ENCODE results near the gene PAGR1. TPM values are rescaled to one million over a fixed set of nuclear protein-coding genes. Genes with fewer than 3 reads are reported as not detected.

The PAGR1 gene
- total and polyA plus RNA-seq, 2 of the 13 experiments (the other 11 are each of a cell fraction or from before 2014, with no cell fraction given) = 9.8 to 66.4 TPM

- 61% methylated on average over 5 of the region's 5 CpGs for WGBS (ENCODE audit: low lambda C conversion rate)
- no TSS peak for BruUV-seq (replicated peaks)
- CTCF ChIA-PET (ENCODE audit: low intra/inter-chr PET ratio, low total read pairs) = no interaction called here
Observed at GRCh38 chr16:29854520-29855100, 38.7 kb downstream of the PAGR1 start.

More at GRCh38 chr16:29854520-29855100, 38.7 kb downstream of the PAGR1 start:
- no peaks in the 10 kb centered on the region for H4K20me1 ChIP-seq (ENCODE audit: insufficient read depth, low read length)
- H3K4me3 ChIP-seq (replicated peaks in 1 of 3; ENCODE audit: insufficient read depth in 1 of 3, low read depth in 2 of 3, low read length in 3 of 3) = no peak overlapping the region
- H3K27ac ChIP-seq (ENCODE audit: extremely low read length, insufficient read depth, low read length) = no peak overlapping the region
- peaks cover 0 to 4% of the 10 kb centered on the region in 2 experiments; a peak in 2 of 5 replicates for H3K36me3 ChIP-seq (replicated peaks in 1 of 2; ENCODE audit: control insufficient read depth in 1 of 2, insufficient read depth in 2 of 2, low read length in 2 of 2)
- in situ Hi-C loops (cut with HindIII; ENCODE audit: extremely low pct_ligation_motif_present, low pct_unique_long_range_greater_than_20kb) = no loop called here
- H3K79me2 ChIP-seq (ENCODE audit: insufficient read depth, low read length) = no peaks in the 10 kb centered on the region
- ATAC-seq (peak; percentile 54), FAIRE-seq (no peak), DNase-seq (ENCODE audit: low spot score) (no peak)
- no peak for TF ChIP-seq ZNF276 (CRISPR knock-in tag; IDR thresholded peaks at IDR 0.05; ENCODE audit: low read depth)
- TF ChIP-seq ESRRA (CRISPR knock-in tag; IDR thresholded peaks at IDR 0.05; ENCODE audit: low read depth) = no peak
- TF ChIP-seq TSC22D2 (CRISPR knock-in tag; IDR thresholded peaks at IDR 0.05; ENCODE audit: borderline replicate concordance) = no peak
- TF ChIP-seq ZNF720 (CRISPR knock-in tag; IDR thresholded peaks at IDR 0.05) = no peak
- no peak for TF ChIP-seq PCBP2 (optimal IDR thresholded peaks at IDR 0.05; ENCODE audit: low read depth, low read length, poor library complexity, severe bottlenecking)
- TF ChIP-seq TBX3 (IDR thresholded peaks at IDR 0.05; ENCODE audit: borderline replicate concordance) = no peak
- TF ChIP-seq ZNF207 (IDR thresholded peaks at IDR 0.05; ENCODE audit: borderline replicate concordance) = no peak
- no peak for TF ChIP-seq ZNF687 (CRISPR knock-in tag; IDR thresholded peaks at IDR 0.05)
- TF ChIP-seq RXRB (CRISPR knock-in tag; IDR thresholded peaks at IDR 0.05; ENCODE audit: borderline replicate concordance) = no peak
- no peak for TF ChIP-seq EP300 (IDR thresholded peaks at IDR 0.05; ENCODE audit: low read depth in 2 of 2, low read length in 2 of 2)
- no peak for TF ChIP-seq EP300 (CRISPR knock-in tag; IDR thresholded peaks at IDR 0.05; ENCODE audit: borderline replicate concordance)
- no peak for TF ChIP-seq KAT2B (IDR thresholded peaks at IDR 0.05; ENCODE audit: borderline replicate concordance, low read depth, low read length)
- TF ChIP-seq HNRNPUL1 (IDR thresholded peaks at IDR 0.05; ENCODE audit: low read depth, low read length) = no peak
- TF ChIP-seq MXD1 (CRISPR knock-in tag; IDR thresholded peaks at IDR 0.05) = no peak
- no peaks in the 10 kb centered on the region for H3K27me3 ChIP-seq (ENCODE audit: control insufficient read depth in 1 of 2, insufficient read depth in 2 of 2, low read length in 2 of 2)
- H3K9me3 ChIP-seq (ENCODE audit: low read length) = no peaks in the 10 kb centered on the region
- H3K4me1 ChIP-seq (ENCODE audit: insufficient read depth, low read length) = no peaks in the 10 kb centered on the region
- POLR2A ChIA-PET = interaction anchor here (0.7 to 2.3 kb wide), 5 partner anchors 9 to 45 kb away, joined by 3 to 5 read pairs (median 3); partner anchors contain the start of genes ASPHD1, CDIPT, PAGR1 and SEZ6L2
- H3K9ac ChIP-seq (ENCODE audit: insufficient read depth, low read depth, low read length) = no peak overlapping the region
- intact Hi-C loops (cut with micrococcal nuclease; ENCODE audit: unreplicated experiment) = no loop called here
- no peak overlapping the region for H2AFZ ChIP-seq (ENCODE audit: low read length)
- H3K4me2 ChIP-seq (ENCODE audit: low read depth, low read length) = no peak overlapping the region

Measured in HepG2 (cell line).